SK-N-SH (cell line): ENCODE data around the gene SLC25A26. TPM values are rescaled to one million over a fixed set of nuclear protein-coding genes. Genes with fewer than 3 reads are reported as not detected.

Experiments used
- CTCF ChIA-PET: fragments of 300-600, 350-600 bp; formaldehyde crosslinking; extraction: SDS; loops from one replicate; lab custom pipeline; 2021; lab: Yijun Ruan, JAX
- POLR2A ChIA-PET: fragments of 350-600 bp; sonication (Branson Sonifier 250); formaldehyde crosslinking; extraction: SDS; loops from one replicate; lab custom pipeline; 2020; ENCODE audit warnings: antibody characterized with exemption, inconsistent platforms; lab: Yijun Ruan, JAX
- DNase-seq: peaks from one replicate; pipeline ENCODE4 v3.0.0; 2012
- H2AFZ ChIP-seq: fragments of 200-600 bp; sonication (generic); 2 replicates; pipeline ENCODE4 v1.8.1; 2016; ENCODE audit warnings: antibody characterized with exemption, mild to moderate bottlenecking, low read depth
- H3F3A ChIP-seq: fragments of 200-600 bp; sonication (generic); replicated peaks from 2 replicates; pipeline ENCODE3; 2016; ENCODE audit warnings: antibody characterized with exemption, mild to moderate bottlenecking; ENCODE audit not compliant: insufficient read depth
- H3K27ac ChIP-seq, 2 experiments: fragments of 200-500 bp in 1 of 2; fragments of 200-600 bp in 1 of 2; sonication (Bioruptor generic) in 1 of 2; sonication (generic), shearing (Covaris generic) in 1 of 2; 2 replicates each; pipeline versions ENCODE4 v1.5.1 to v1.6.1; 2014 to 2016; ENCODE audit warnings: low read depth in 2 of 2, inconsistent platforms in 1 of 2, low read length in 1 of 2, mild to moderate bottlenecking in 1 of 2, mixed read lengths in 1 of 2
- H3K27me3 ChIP-seq: fragments of 200-600 bp; sonication (generic), shearing (Covaris generic); 2 replicates; pipeline ENCODE4 v1.6.1; 2016; ENCODE audit warnings: mixed run types; ENCODE audit not compliant: insufficient read depth
- H3K36me3 ChIP-seq, 2 experiments: fragments of 200-500 bp in 1 of 2; fragments of 200-600 bp in 1 of 2; sonication (Bioruptor generic) in 1 of 2; sonication (generic) in 1 of 2; replicated peaks in 1 of 2; 2 replicates each; pipeline versions ENCODE3 to v1.5.1; 2014 to 2016; ENCODE audit warnings: low read length in 1 of 2, mild to moderate bottlenecking in 1 of 2; ENCODE audit not compliant: insufficient read depth in 2 of 2, control insufficient read depth in 1 of 2
- H3K4me1 ChIP-seq, 2 experiments: fragments of 200-500 bp in 1 of 2; fragments of 200-600 bp in 1 of 2; sonication (Bioruptor generic) in 1 of 2; sonication (generic), shearing (Covaris generic) in 1 of 2; 2 replicates each; pipeline versions ENCODE4 v1.5.1 to v1.6.1; 2014 to 2016; ENCODE audit warnings: low read depth in 1 of 2, low read length in 1 of 2, mixed run types in 1 of 2; ENCODE audit not compliant: insufficient read depth in 2 of 2, control insufficient read depth in 1 of 2
- H3K4me2 ChIP-seq: fragments of 200-600 bp; sonication (generic), shearing (Covaris generic); 2 replicates; pipeline ENCODE4 v1.6.1; 2017; ENCODE audit warnings: mixed run types
- H3K4me3 ChIP-seq, 2 experiments: fragments of 200-500 bp in 1 of 2; fragments of 200-600 bp in 1 of 2; sonication (Bioruptor generic) in 1 of 2; sonication (generic), shearing (Covaris generic) in 1 of 2; 2 replicates each; pipeline versions ENCODE4 v1.5.1 to v1.8.1; 2014 to 2016; ENCODE audit warnings: low read depth in 2 of 2, inconsistent platforms in 1 of 2, low read length in 1 of 2, mild to moderate bottlenecking in 1 of 2, mixed read lengths in 1 of 2, moderate library complexity in 1 of 2
- H3K79me2 ChIP-seq: fragments of 200-600 bp; sonication (generic); 2 replicates; pipeline ENCODE4 v1.8.1; 2017; ENCODE audit warnings: mild to moderate bottlenecking; ENCODE audit not compliant: insufficient read depth
- H3K9ac ChIP-seq: fragments of 200-600 bp; sonication (generic); 2 replicates; pipeline ENCODE4 v1.6.1; 2017; ENCODE audit warnings: mixed run types
- H3K9me2 ChIP-seq: fragments of 200-600 bp; sonication (generic); 2 replicates; pipeline ENCODE4 v1.6.1; 2017; ENCODE audit warnings: mixed run types
- H3K9me3 ChIP-seq: fragments of 200-600 bp; sonication (generic); 2 replicates; pipeline ENCODE4 v1.6.1; 2017; ENCODE audit warnings: mixed run types, mild to moderate bottlenecking, moderate library complexity
- H4K20me1 ChIP-seq: fragments of 200-600 bp; sonication (generic); 2 replicates; pipeline ENCODE4 v1.6.1; 2017; ENCODE audit warnings: mild to moderate bottlenecking, mixed run types; ENCODE audit not compliant: insufficient read depth
- CHD2 ChIP-seq: fragments of 150-350 bp; IDR thresholded peaks from 2 replicates; pipeline ENCODE4 v1.6.1; 2018; ENCODE audit warnings: low read length; ENCODE audit not compliant: partially characterized antibody
- EP300 ChIP-seq, 2 experiments: IDR thresholded peaks; 2 replicates each; pipeline versions ENCODE4 v1.4.0 to v1.6.1; 2012; ENCODE audit warnings: borderline replicate concordance in 1 of 2, low read depth in 1 of 2, low read length in 1 of 2
- FOSL2 ChIP-seq: IDR thresholded peaks from 2 replicates; pipeline ENCODE4 v1.4.0; 2012; ENCODE audit warnings: low read depth, mild to moderate bottlenecking, moderate library complexity, borderline replicate concordance
- FOXM1 ChIP-seq: IDR thresholded peaks from 2 replicates; pipeline ENCODE4 v1.4.0; 2012; ENCODE audit warnings: low read depth, mild to moderate bottlenecking
- IRF3 ChIP-seq: fragments of 150-350 bp; IDR thresholded peaks from 2 replicates; pipeline ENCODE4 v1.6.1; 2016; ENCODE audit warnings: mild to moderate bottlenecking, low read depth, low read length
- JUND ChIP-seq: IDR thresholded peaks from 2 replicates; pipeline ENCODE4 v1.4.0; 2012
- MAX ChIP-seq: IDR thresholded peaks from 2 replicates; pipeline ENCODE4 v1.4.0; 2012; ENCODE audit warnings: low read depth
- NFIC ChIP-seq: IDR thresholded peaks from 2 replicates; pipeline ENCODE4 v1.4.0; 2012; ENCODE audit warnings: borderline replicate concordance
- POLR2AphosphoS5 ChIP-seq: IDR thresholded peaks from 2 replicates; pipeline ENCODE4 v1.6.1; 2012; ENCODE audit warnings: low read depth, low read length
- RCOR1 ChIP-seq: fragments of 150-350 bp; IDR thresholded peaks from 2 replicates; pipeline ENCODE4 v1.6.1; 2017; ENCODE audit warnings: antibody characterized with exemption, low read length
- REST ChIP-seq: IDR thresholded peaks from 2 replicates; pipeline ENCODE4 v1.6.1; 2012; ENCODE audit warnings: mild to moderate bottlenecking, low read depth, low read length, moderate library complexity
- RFX5 ChIP-seq: IDR thresholded peaks from 2 replicates; pipeline ENCODE4 v1.6.1; 2012; ENCODE audit warnings: mild to moderate bottlenecking, improper control_type of control experiment, low read length
- RXRA ChIP-seq: IDR thresholded peaks from 2 replicates; pipeline ENCODE4 v1.4.0; 2012; ENCODE audit warnings: low read depth, mild to moderate bottlenecking, borderline replicate concordance
- SMC3 ChIP-seq: IDR thresholded peaks from 2 replicates; pipeline ENCODE4 v1.6.1; 2012; ENCODE audit warnings: low read depth, low read length, improper control_type of control experiment
- TAF1 ChIP-seq: IDR thresholded peaks from 2 replicates; pipeline ENCODE4 v1.6.1; 2012; ENCODE audit warnings: low read depth, mild to moderate bottlenecking, low read length, moderate library complexity, borderline replicate concordance
- TCF12 ChIP-seq: IDR thresholded peaks from 2 replicates; pipeline ENCODE4 v1.4.0; 2012
- USF2 ChIP-seq: fragments of 150-350 bp; IDR thresholded peaks from 2 replicates; pipeline ENCODE4 v1.6.1; 2017; ENCODE audit warnings: antibody characterized with exemption, low read length, low read depth, borderline replicate concordance
- YY1 ChIP-seq: IDR thresholded peaks from 2 replicates; pipeline ENCODE4 v1.4.0; 2012; ENCODE audit warnings: low read depth, mild to moderate bottlenecking
- ZBTB33 ChIP-seq: IDR thresholded peaks from 2 replicates; pipeline ENCODE4 v1.4.0; 2012; ENCODE audit warnings: low read depth, borderline replicate concordance
- WGBS: methylation state at CpG from one replicate; pipeline ENCODE4 v1.1.6; 2017; ENCODE audit warnings: low lambda C conversion rate; 5-methylcytosine and 5-hydroxymethylcytosine counted together
- polyA plus RNA-seq, 3 experiments: library from polyadenylated mRNA; depleted of rRNA; stranded (reverse); fragments of >200 nt; gene quantifications; 2 replicates each; pipeline ENCODE4 v1.2.3, GENCODE V29; 2012

Gene SLC25A26
- polyA plus RNA-seq, 1 of the 3 experiments (the other 2 are of a cell fraction) = 31.8 TPM

- Histone ChIP-seq H4K20me1 (no peaks in the 10 kb centered on the region), H3K79me2 (peaks cover 26% of the 10 kb centered on the region; the same call in 1 of the 2 replicates), H3K9me3 (no peaks in the 10 kb centered on the region), H3K9ac (no peak overlapping the region), H3K4me3 (no peak overlapping the region), H3K4me2 (no peak overlapping the region), H3K27ac (no peak overlapping the region), H3K27me3 (no peaks in the 10 kb centered on the region), H3F3A (no peaks in the 10 kb centered on the region), H3K9me2 (no peaks in the 10 kb centered on the region), H3K36me3 (peaks cover 0 to 11% of the 10 kb centered on the region in 2 experiments), H2AFZ (no peak overlapping the region), H3K4me1 (peaks cover 0 to 5% of the 10 kb centered on the region in 2 experiments; a peak in 2 of 4 replicates)
- ChIA-PET CTCF (interaction anchor here (1.6 kb wide), 1 partner anchor 26 kb away, joined by 6 read pairs; no protein-coding TSS in a partner anchor), POLR2A (no interaction called here)
- TF ChIP-seq TAF1 (no peak), FOSL2 (no peak), RXRA (no peak), USF2 (no peak), POLR2AphosphoS5 (no peak), TCF12 (no peak), JUND (no peak), CHD2 (no peak), ZBTB33 (no peak), RFX5 (no peak), SMC3 (no peak), NFIC (no peak), RCOR1 (no peak), FOXM1 (no peak), MAX (no peak), IRF3 (no peak), REST (no peak), YY1 (no peak), EP300 (IDR thresholded peaks at IDR 0.05; ENCODE audit: borderline replicate concordance in 1 of 2, low read depth in 1 of 2, low read length in 1 of 2) (no peak)
- DNase-seq = no peak
- WGBS = 89% methylated on average over 2 of the region's 2 CpGs
These were observed 7.1 kb downstream of the SLC25A26 start for GRCh38 chr3:66227915-66228314.
